GM23248 (cell line): ENCODE measurements around the gene SLC15A3. TPM values are rescaled to one million over a fixed set of nuclear protein-coding genes. Genes with fewer than 3 reads are reported as not detected.

ENCODE experiments used
- DNase-seq: peaks from one replicate; pipeline ENCODE4 v3.0.0-alpha.2; 2015
- H2AFZ ChIP-seq: fragments of 200-600 bp; sonication (generic); 2 replicates; pipeline ENCODE4 v1.6.1; 2016; ENCODE audit warnings: antibody characterized with exemption
- H3F3A ChIP-seq: fragments of 200-600 bp; sonication (generic); 2 replicates; pipeline ENCODE4 v1.6.1; 2016; ENCODE audit warnings: mild to moderate bottlenecking, antibody characterized with exemption, mixed run types; ENCODE audit not compliant: insufficient read depth
- H3K27ac ChIP-seq: fragments of 200-600 bp; sonication (generic); 2 replicates; pipeline ENCODE4 v1.5.1; 2016; ENCODE audit warnings: mild to moderate bottlenecking
- H3K27me3 ChIP-seq: fragments of 200-600 bp; sonication (generic); replicated peaks from 2 replicates; pipeline ENCODE4 v1.6.1; 2016; ENCODE audit warnings: mild to moderate bottlenecking; ENCODE audit not compliant: insufficient read depth
- H3K36me3 ChIP-seq: fragments of 200-600 bp; sonication (generic); 2 replicates; pipeline ENCODE4 v1.6.1; 2016; ENCODE audit warnings: low read depth, mild to moderate bottlenecking
- H3K4me1 ChIP-seq: fragments of 200-600 bp; sonication (generic); 2 replicates; pipeline ENCODE4 v1.6.1; 2016; ENCODE audit warnings: mild to moderate bottlenecking; ENCODE audit not compliant: insufficient read depth
- H3K4me2 ChIP-seq: fragments of 200-600 bp; sonication (generic); one replicate; pipeline ENCODE4 v1.6.1; 2016; ENCODE audit warnings: mild to moderate bottlenecking; ENCODE audit not compliant: unreplicated experiment
- H3K4me3 ChIP-seq: fragments of 200-600 bp; sonication (generic); 2 replicates; pipeline ENCODE4 v1.5.1; 2016; ENCODE audit warnings: mild to moderate bottlenecking
- H3K79me2 ChIP-seq: fragments of 200-600 bp; sonication (generic); 2 replicates; pipeline ENCODE4 v1.6.1; 2016; ENCODE audit warnings: mild to moderate bottlenecking; ENCODE audit not compliant: insufficient read depth
- H3K9ac ChIP-seq: fragments of 200-600 bp; sonication (generic); 2 replicates; pipeline ENCODE4 v1.6.1; 2016; ENCODE audit warnings: mild to moderate bottlenecking
- H3K9me2 ChIP-seq: fragments of 200-600 bp; sonication (generic); 2 replicates; pipeline ENCODE4 v1.6.1; 2016; ENCODE audit warnings: mixed run types, mild to moderate bottlenecking, moderate library complexity; ENCODE audit not compliant: insufficient read depth
- H3K9me3 ChIP-seq: fragments of 200-600 bp; sonication (generic); one replicate; pipeline ENCODE4 v1.6.1; 2017; ENCODE audit warnings: low read depth
- H4K20me1 ChIP-seq: fragments of 200-600 bp; sonication (generic); 2 replicates; pipeline ENCODE4 v1.6.0; 2016; ENCODE audit not compliant: insufficient read depth
- EZH2 ChIP-seq: fragments of 200-600 bp; sonication (generic); IDR thresholded peaks from 2 replicates; pipeline ENCODE4 v1.6.1; 2018; ENCODE audit warnings: antibody characterized with exemption, mild to moderate bottlenecking; ENCODE audit not compliant: insufficient read depth, poor library complexity, severe bottlenecking
- EZH2phosphoT487 ChIP-seq: fragments of 200-600 bp; sonication (generic); IDR thresholded peaks from 2 replicates; pipeline ENCODE4 v1.6.1; 2018; ENCODE audit warnings: antibody characterized with exemption, moderate library complexity, mild to moderate bottlenecking, low read depth; ENCODE audit not compliant: insufficient read depth
- WGBS, 2 experiments: methylation state at CpG; one replicate each; pipeline ENCODE4 v1.1.6; 2015 to 2017; ENCODE audit warnings: low lambda C conversion rate in 2 of 2, low coverage in 1 of 2; ENCODE audit errors: missing lambda C conversion rate in 2 of 2; 5-methylcytosine and 5-hydroxymethylcytosine counted together
- in situ Hi-C: fragments of 300-500 bp; cut with MboI; formaldehyde crosslinking; loops from 2 replicates; pipeline ENCODE4 v1.15.0; 2020
- polyA plus RNA-seq: library from polyadenylated mRNA; unstranded; fragments of >200 nt; fragmentation: Nextera tagmentation; extraction: Ambion mirVana; gene quantifications from 2 replicates; pipeline ENCODE4 v1.2.1, GENCODE V29; 2016
- total RNA-seq: library from RNA; depleted of rRNA; stranded (reverse); fragments of >200 nt; shearing (Covaris generic); gene quantifications from 2 replicates; pipeline ENCODE4 v1.2.3, GENCODE V29; 2014

SLC15A3 gene
- total and polyA plus RNA-seq, 2 experiments from 2014 or later: 1.5 to 2.2 TPM

DNA sequence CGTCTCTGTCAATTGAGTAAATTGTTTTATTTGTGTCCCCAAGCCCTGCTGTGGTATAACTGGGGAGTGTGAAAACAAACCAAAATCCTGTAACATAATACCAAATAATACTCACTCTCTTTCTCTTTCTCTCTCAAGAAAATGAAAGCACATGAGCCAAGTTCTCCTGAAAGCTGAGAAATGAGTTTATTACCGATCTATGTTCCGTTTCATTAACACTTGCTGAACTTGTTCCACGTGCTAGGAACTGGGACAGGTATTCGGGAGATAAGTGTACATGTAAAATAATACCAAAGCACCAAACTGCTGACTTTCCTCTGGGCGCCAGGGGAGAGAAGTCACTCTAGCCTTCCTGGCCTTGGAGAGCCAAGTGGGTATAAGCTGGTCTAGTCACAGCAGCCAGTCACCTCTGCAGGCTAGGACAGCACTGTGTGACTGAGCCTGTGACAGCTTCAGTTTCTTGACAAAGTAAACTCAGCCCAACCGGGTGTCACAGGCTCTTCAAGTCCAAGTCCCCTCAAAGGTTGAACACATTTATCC is 42.6 kb upstream of the SLC15A3 start:
- H3K9me3 ChIP-seq: no peaks in the 10 kb centered on the region
- in situ Hi-C loops: no loop called here
- H3K9ac ChIP-seq: no peak overlapping the region
- no peaks in the 10 kb centered on the region for H4K20me1 ChIP-seq
- no peak overlapping the region for H2AFZ ChIP-seq
- H3F3A ChIP-seq: no peaks in the 10 kb centered on the region
- no peak for DNase-seq
- TF ChIP-seq EZH2phosphoT487 (no peak), EZH2 (no peak)
- 35 to 37% methylated on average over 7 of the region's 7 CpGs for WGBS, 2 experiments
- no peak overlapping the region for H3K4me3 ChIP-seq
- H3K9me2 ChIP-seq: no peaks in the 10 kb centered on the region
- no peaks in the 10 kb centered on the region for H3K4me1 ChIP-seq
- H3K79me2 ChIP-seq: no peaks in the 10 kb centered on the region
- no peaks in the 10 kb centered on the region for H3K36me3 ChIP-seq
- H3K27me3 ChIP-seq: peaks cover 36% of the 10 kb centered on the region
- H3K27ac ChIP-seq: no peak overlapping the region
- H3K4me2 ChIP-seq: no peak overlapping the region

DNA sequence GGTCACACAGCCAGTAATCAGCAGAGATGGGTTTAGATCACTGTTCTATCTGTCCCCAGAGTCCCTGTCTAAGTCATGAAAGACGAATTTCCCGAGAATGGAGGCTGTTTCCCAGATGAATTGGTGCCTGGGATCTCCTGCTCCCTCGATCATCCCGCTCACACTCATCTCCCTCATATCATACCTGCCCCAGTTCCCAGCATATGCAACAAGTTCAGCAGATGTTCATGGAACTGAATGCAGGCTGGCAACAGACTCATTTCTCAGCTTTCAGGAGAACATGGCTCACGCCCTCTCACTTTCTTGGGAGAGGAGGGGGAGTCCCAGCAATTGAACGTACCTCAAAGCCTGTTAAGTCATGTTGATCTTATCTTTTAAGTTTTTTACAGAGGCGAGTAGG is 41.6 kb upstream of the SLC15A3 start:
- TF ChIP-seq EZH2phosphoT487: no peak
- no peaks in the 10 kb centered on the region for H3K79me2 ChIP-seq
- H3F3A ChIP-seq: no peaks in the 10 kb centered on the region
- DNase-seq: no peak
- no peak overlapping the region for H2AFZ ChIP-seq
- H3K4me2 ChIP-seq: no peak overlapping the region
- H3K27ac ChIP-seq: no peak overlapping the region
- no peaks in the 10 kb centered on the region for H3K36me3 ChIP-seq
- in situ Hi-C loops: no loop called here
- no peaks in the 10 kb centered on the region for H3K9me3 ChIP-seq
- H3K4me1 ChIP-seq: no peaks in the 10 kb centered on the region
- no peak overlapping the region for H3K4me3 ChIP-seq
- H3K27me3 ChIP-seq: peaks cover 36% of the 10 kb centered on the region
- H3K9ac ChIP-seq: no peak overlapping the region
- WGBS, 2 experiments: 28 to 29% methylated on average over 7 of the region's 7 CpGs
- H3K9me2 ChIP-seq: no peaks in the 10 kb centered on the region
- H4K20me1 ChIP-seq: no peaks in the 10 kb centered on the region

DNA sequence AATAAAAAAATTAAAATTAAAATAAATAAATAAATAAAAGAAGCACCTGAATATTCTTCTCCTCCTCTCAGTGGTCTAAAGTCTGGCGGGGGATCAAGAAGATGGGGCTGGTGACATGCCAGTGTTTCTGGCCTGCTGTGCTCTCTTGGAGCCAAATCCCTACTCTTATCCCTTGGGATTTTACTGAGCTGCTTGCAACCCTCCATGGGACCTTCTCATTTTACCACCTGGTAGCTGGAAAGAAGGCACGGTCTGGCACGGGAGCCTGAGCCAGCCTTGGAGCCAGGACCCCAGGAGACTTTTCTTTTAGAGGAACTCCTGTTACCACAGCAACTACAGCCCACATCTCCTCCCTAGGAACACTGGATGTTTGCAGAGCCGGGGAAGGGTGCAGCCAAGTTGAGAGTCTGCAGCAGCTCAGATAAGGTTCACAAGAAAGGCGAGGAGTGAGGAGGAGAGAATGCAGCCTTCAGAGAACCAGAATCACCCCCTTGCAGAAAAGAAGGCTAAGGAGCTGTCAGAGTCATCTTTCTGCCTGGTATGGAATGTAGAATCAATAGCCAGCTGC is 41.0 kb upstream of the SLC15A3 start:
- Histone ChIP-seq H3K27ac (no peak overlapping the region), H3K4me2 (no peak overlapping the region), H3K9ac (no peak overlapping the region), H3K9me2 (no peaks in the 10 kb centered on the region), H3K4me1 (no peaks in the 10 kb centered on the region), H3F3A (no peaks in the 10 kb centered on the region), H3K27me3 (peaks cover 40% of the 10 kb centered on the region), H3K79me2 (no peaks in the 10 kb centered on the region), H2AFZ (no peak overlapping the region), H3K4me3 (no peak overlapping the region), H3K36me3 (no peaks in the 10 kb centered on the region), H3K9me3 (no peaks in the 10 kb centered on the region), H4K20me1 (no peaks in the 10 kb centered on the region)
- DNase-seq: no peak
- in situ Hi-C loops: no loop called here
- 22 to 31% methylated on average over 5 of the region's 5 CpGs for WGBS, 2 experiments
- TF ChIP-seq EZH2phosphoT487 (no peak), EZH2 (no peak)

DNA sequence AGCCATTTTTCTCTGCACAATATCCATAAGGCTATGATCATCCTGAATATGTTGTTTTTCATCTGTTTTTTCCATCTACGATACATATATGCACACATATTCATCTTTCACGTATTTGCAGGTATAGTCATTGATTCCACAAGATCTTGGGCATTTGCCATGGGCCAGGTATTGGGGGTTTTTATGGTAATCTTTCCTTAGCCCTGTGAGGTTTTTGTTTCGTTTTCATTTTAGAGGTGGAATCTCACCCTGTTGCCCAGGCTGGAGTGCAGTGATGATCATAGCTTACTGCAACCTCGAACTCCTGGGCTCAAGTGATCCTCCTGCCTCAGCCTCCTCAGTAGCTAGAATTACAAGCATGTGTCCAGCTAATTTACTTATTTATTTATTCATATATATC is 39.5 kb upstream of the SLC15A3 start:
- Histone ChIP-seq H3K4me1 (peaks cover under 1% of the 10 kb centered on the region; the same call in 1 of the 2 replicates), H3K9ac (no peak overlapping the region), H3K36me3 (no peaks in the 10 kb centered on the region), H3K9me2 (no peaks in the 10 kb centered on the region), H3K27me3 (peaks cover 38% of the 10 kb centered on the region), H3K9me3 (no peaks in the 10 kb centered on the region), H2AFZ (no peak overlapping the region), H3K79me2 (no peaks in the 10 kb centered on the region), H3F3A (no peaks in the 10 kb centered on the region), H3K4me3 (no peak overlapping the region), H3K27ac (no peak overlapping the region), H4K20me1 (no peaks in the 10 kb centered on the region), H3K4me2 (no peak overlapping the region)
- DNase-seq: no peak
- in situ Hi-C loops: no loop called here
- WGBS, 2 experiments: 50 to 54% methylated on average over 4 of the region's 4 CpGs
- no peak for TF ChIP-seq EZH2
- no peak for TF ChIP-seq EZH2phosphoT487
